HG03060 (cell line): Measurements from ENCODE around the gene CHRD.
"Not testable (repeated sequence)": the region's sequence is repeated elsewhere in the genome, so short reads cannot be mapped to it uniquely, and the experiment has no call there.

Source experiments
- ATAC-seq: cut with Tn5 transposase; IDR thresholded peaks from one replicate; pipeline ENCODE4 v1.9.1; 2021; ENCODE audit warnings: low read depth, moderate number of reproducible peaks; ENCODE audit not compliant: unreplicated experiment

Gene CHRD

DNA sequence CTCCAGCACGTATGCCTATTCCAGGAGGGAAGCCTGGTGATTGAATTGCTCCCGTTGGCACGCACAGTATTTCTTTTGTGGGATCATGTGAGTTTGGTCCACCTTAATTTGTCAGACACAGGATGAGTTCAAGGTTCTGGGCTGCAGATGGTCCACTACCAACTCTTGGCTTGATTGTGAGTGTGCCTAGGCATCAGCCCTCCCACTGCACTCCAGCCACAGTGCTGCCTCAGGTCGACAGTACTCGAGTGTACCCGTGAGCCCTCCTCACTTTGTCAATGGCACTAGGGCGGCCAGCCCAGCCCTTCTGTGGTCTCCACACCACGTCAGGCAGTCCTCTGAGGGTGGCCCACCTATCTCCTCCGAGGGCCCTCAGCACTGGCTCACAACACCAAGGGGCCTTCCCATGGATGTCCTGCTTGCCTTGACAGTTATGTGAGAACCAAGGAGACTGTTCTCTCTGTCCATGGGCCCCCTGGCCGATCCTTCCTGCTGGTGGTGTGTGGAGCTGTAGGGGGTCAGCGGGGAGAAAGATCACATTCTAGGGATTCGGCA lies 30.2 kb downstream of the CHRD start:
- no peak for ATAC-seq

DNA sequence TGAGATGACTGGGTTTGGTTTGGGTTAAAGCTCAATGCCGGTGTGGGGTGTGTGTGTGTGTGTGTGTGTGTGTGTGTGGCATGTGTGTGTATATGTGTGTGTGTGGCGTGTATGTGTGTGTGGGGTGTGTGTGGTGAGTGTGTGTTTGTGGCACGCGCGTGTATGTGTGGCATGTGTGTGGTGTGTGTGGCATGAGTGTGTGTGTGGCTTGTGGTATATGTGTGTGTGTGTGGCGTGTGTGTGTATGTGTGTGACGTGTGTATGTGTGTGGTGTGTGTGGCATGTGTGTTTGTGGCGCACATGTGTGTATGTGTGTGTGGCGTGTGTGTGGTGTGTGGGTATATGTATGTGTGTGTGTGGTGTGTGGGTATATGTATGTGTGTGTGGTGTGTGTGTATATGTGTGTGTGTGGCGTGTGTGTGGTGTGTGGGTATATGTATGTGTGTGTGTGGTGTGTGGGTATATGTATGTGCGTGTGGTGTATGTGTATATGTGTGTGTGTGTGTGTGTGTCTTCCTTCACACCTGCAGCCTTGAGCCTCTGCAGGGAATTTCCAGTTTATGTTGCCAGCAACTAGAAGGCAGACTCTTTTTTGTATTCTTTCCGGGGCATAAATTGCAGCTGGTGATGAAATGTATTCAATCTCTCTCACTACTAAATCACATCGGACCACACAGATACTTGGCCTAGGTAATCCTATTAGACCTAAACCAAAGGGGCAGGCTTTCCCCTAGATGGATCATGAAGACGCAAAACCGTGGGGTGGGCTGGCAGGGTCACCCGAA lies 34.8 kb downstream of the CHRD start:
- no peak for ATAC-seq

- ATAC-seq: no peak
These were observed 35.3 kb downstream of the CHRD start for GRCh38 chr3:184415203-184415490.

- ATAC-seq: no peak
These were observed 37.9 kb downstream of the CHRD start for GRCh38 chr3:184417619-184418327.

DNA sequence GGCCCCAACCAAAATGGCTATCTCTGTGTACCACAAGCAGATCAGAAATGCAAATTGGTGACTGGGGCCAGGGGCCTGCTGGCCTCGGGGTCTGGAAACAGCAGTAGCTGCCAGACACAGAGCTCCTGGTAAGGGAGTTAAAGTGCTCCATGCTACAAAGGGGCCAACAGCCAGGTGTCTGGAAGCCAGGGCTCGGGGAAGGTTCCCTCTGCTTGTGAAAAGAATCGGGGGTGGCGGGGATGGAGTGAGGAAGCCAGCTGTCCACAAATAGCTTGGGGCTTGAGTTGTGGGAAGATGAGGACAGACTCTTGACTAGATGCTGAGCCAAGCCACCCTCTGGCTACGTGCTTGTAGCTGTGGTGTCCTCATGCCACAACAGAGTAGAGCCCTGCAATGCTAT lies 39.3 kb downstream of the CHRD start:
- ATAC-seq: no peak

DNA sequence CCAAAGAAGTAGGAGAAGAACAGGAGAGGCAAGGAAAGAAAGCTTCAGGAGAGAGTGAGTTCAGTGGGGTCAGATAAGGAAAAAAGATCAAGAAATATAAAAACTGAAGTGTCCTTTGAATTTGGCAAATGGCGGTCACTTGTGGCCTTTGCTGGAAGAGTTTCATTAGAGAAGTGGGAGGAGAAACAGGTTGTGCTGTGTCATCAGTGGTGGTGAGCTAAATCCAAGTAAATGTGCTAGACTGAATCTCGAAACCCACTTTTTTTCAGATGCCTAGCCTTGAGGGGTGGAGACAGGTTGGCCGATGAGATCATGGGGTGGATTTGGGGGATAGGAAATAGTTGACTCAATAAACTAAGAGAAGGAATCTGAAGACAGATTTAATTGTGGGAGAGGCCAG lies 43.7 kb downstream of the CHRD start:
- no peak for ATAC-seq

- ATAC-seq: no peak
These were observed 46.9 kb downstream of the CHRD start for GRCh38 chr3:184426691-184427141.

GRCh38 chr3:184428561-184429175 lies 48.8 kb downstream of the CHRD start:
- no peak for ATAC-seq

GRCh38 chr3:184429786-184430185 lies 49.9 kb downstream of the CHRD start:
- no peak for ATAC-seq

DNA sequence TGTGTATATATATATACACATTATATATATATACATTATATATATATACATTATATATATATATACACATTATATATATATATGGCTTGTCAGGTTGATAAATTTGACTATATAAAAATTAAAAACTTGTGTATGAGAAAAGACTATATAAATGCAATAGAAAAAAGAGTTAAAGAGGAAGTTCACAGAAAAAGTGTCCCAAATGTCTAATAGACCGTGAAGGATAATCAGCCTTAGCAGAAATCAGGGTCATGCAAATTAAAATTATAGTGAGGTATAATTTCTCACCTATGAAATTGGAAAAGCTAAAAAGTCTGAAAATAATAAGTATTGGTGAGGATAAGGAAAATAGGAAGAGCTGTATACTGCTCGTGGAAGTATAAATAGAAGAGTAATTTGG lies 51.1 kb downstream of the CHRD start:
- no peak for ATAC-seq

DNA sequence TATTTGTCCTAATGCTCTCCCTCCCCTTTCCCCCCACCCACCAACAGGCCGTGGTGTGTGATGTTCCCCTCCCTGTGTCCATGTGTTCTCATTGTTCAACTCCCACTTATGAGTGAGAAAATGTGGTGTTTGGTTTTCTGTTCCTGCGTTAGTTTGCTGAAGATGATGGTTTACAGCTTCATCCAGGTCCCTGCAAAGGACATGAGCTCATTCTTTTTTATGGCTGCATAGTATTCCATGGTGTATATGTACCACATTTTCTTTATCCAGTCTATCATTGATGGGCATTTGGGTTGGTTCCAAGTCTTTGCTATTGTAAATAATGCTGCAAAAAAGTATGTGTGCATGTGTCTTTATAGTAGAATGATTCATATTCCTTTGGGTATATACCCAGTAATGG lies 53.3 kb downstream of the CHRD start:
- ATAC-seq: not testable (repeated sequence)

DNA sequence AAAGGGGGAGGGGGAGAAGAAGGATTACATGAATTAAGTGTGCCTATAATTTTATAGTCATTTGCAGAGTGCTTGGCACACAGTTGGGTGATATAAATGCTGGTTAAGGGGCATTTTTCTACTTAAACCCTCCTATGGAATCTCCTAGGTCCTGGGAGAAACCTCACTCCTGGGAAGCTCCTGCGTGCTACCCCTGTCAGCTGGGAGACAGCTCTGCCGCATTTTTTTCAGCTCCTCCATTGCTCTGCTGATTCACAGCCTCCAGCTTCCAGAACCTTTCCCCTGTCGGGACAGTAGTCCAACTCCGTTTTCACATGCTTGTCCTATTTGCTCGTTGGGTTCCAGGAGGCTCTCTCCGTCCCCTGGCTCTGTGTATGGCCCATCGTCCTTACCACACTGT lies 59.2 kb downstream of the CHRD start:
- ATAC-seq: no peak
